NCI-H1436 treated with DMSO at 0.1 percent for 48 hours (cell line): Measurements from ENCODE around the gene FNDC10.
"Not testable (repeated sequence)": the region's sequence is repeated elsewhere in the genome, so short reads cannot be mapped to it uniquely, and the experiment has no call there.

Experiments
- DNase-seq: peaks from one replicate; lab custom pipeline; 2025; lab: John Stamatoyannopoulos, UW

Gene FNDC10

GRCh38 chr1:1567152-1567875, 32.6 kb downstream of the FNDC10 start:
- DNase-seq, result no peak

DNA sequence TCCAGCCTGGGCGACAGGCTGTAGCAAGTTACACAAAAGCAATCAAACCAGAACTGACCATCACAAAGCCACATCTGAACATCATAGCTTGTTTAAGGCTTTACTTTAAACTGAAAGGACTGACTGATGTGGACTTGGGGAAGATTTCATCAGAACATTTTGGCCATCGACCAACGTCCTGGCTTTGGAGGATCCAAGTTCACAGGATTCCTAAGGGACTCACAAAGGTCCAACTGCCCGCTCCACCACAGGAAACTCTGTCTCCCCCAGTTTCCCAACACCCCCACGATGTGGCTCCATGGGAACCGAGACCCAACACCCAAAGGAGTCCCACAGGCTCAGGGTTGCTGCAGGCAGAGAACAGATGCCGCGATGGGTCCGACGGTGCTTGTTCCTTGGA, 34.6 kb downstream of the FNDC10 start:
- DNase-seq, result no peak

DNA sequence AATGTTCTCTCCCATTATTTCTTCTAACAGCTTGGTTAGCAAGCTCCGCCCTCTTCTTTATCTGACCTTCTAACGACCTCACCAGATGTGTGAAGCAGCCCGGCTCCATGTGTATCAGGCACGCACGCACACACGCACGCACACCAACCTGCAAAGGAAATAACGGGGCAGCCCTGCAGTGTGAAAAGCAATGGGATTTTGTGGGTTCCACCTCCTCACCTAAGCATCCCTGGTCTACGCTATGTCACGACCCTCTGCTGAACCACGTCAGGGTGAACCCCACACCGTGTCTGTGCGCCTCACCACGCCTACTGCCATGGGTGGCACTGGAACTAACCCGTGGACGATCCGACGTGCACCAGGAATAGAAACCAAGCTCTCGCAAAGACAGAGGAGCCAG, 35.7 kb downstream of the FNDC10 start:
- no peak for DNase-seq

DNA sequence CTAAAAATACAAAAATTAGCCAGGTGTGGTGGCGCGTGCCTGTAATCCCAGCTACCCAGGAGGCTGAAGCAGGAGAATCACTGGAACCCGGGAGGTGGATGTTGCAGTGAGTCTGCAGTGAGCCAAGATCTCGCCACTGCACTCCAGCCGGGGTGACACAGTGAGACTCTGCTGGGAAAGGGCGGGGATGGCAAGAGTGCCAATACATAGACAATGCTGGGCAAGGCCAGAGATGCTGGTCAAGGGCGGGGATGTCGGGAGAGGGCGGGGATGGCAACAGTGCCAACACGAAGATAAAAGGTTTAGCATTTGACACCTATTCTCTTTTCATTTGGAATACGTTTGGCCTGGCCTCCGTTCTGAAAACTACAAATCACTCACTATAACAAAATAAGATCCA, 36.2 kb downstream of the FNDC10 start:
- no peak for DNase-seq

DNA sequence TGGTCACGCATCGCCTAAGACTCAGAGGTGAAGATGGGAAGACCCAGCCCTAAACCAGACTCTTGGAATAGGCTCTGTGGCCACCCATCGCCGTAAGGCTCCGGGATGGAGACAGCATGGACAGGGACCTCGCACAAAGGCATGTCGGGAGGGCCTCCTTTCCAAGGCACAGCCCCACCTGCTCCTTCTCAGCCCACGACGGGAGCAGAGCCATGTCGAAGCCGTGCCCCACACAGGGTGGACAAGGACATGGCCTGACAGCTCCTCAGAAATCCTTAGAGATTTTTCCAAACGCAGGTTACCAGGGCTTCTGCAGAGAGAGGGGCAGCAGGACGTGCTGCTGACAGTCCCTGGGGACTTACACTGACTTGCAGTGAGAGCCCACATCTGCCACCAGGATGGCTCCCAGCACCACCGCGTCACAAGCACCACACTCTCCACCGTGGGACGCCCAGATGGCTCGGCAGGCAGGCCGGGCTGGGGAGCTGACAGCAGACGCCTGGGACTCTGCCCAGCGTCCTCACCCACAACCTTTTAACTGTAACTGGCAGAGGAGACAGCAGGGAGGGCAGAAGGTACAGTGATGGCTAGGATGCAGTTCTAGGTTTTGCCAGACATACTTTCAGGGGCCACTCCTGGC, 37.3 kb downstream of the FNDC10 start:
- DNase-seq, result no peak

DNA sequence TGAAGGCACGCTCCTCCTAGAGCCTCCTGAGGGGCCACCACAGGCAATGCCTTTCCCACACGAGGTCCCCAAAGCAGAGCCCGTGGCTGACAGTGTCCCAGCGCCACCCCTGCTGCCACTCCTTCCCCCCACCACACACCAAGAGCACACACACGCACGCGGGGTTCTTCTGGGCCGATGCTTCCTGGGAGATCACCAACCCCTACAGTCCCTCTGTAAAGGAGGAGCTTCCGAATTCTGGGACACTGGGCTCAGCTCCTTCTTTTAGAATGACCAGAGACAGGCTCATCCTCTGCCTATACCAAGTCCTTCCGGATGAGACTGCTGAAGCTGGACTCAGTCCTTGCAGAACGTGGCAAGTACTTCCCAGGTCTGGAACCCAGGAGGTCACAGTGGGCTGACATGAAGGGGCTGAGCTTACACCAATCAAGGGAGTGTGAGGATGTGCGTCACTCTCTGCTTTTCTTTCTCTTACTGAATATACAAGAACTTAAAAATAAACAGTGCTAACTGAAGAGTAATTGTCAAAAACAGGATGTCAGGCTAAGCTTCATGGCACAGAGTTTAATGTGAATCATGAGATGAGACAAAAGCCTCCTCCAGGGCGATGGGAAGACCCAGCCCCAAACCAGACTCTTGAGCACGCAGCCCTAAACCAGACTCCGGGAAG, 38.0 kb downstream of the FNDC10 start:
- no peak for DNase-seq

- DNase-seq, result no peak
Measured at GRCh38 chr1:1560178-1560577, 39.8 kb downstream of the FNDC10 start.

- DNase-seq, result no peak
Measured at GRCh38 chr1:1559066-1559465, 40.9 kb downstream of the FNDC10 start.

DNA sequence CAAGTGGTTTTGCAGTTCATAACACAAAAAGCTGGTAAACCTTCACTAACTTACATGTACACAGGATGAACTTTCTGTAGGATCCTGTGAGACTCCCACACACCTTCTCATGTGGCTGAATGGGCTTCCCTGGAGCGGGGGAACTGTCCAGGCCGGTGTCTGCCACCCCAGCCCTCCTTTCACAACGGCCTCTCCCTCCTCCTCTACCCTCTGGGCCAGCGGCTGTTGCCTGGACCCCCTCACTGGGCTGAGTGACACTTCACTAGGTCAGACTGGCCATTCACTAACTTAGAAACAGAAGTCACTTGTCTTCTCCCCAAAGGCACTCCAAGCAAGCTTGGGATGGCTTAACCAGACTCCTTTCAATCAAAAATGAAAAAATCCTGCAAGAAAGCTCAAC, 41.3 kb downstream of the FNDC10 start:
- DNase-seq, result no peak

DNA sequence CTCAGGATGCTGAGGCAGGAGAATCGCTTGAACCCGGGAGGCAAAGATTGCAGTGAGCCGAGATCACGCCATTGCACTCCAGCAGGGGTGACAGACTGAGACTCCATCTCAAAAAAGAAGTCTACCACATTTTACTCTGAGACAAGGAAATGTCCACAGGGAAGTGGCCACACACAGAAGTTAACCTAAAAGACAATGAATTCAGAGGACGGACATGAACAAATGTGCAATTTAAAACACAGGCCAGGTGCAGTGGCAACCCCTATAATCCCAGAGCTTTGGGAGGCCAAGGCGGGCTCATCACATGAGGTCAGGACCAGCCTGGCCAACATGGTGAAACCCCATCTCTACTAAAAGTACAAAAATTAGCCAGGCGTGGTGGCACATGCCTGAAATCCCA, 42.2 kb downstream of the FNDC10 start:
- not testable (repeated sequence) for DNase-seq

GRCh38 chr1:1556961-1557360, 43.0 kb downstream of the FNDC10 start:
- DNase-seq, result not testable (repeated sequence)

GRCh38 chr1:1556505-1556904, 43.4 kb downstream of the FNDC10 start:
- DNase-seq, result no peak

DNA sequence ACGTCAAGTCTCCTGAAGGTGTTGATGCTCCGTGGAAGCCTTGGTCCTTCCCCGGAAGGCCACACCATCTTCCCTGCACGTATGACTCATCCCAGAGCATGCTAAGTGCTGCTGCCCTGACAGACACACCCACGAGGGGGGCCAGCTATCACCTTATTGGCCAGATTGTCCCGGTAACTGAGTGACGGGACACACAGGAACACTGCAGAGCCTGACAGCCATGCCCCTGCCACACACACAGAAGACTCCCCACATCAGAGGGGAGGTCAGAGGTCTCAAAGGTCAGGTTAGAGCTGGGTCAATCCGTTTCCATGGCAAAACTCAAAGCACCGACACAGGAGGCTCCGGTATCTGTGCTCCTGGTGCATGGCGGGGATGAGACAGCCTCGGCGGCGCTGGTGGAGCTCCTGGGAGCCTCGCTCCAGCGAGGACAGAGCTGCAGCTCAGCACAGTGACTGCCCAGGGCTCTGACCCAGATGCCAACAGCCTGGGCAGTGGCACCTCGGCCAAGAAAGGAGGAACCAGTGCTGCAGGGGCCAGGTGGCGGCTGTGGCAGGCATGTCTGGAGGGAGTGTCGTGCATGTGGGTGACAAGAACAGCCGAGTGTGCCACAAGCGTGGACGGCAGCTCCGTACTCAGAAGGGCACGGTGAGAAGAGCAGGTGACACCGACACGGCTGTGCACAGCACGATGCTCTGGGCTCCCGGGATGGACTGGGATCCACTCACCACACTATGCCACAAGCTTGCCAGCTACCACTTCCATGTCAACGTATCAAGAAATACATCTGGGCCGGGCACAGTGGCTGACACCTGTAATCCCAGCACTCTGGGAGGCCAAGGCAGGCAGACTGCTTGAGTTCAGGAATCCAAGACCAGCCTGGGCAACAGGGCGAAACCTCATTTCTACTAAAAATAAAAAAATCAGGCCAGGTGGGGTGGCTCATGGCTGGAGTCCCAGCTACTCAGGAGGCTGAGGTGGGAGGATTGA, 44.7 kb downstream of the FNDC10 start:
- DNase-seq, result no peak

GRCh38 chr1:1554550-1554925, 45.4 kb downstream of the FNDC10 start:
- no peak for DNase-seq

- DNase-seq, result no peak
Measured at GRCh38 chr1:1553821-1554494, 46.0 kb downstream of the FNDC10 start.

DNA sequence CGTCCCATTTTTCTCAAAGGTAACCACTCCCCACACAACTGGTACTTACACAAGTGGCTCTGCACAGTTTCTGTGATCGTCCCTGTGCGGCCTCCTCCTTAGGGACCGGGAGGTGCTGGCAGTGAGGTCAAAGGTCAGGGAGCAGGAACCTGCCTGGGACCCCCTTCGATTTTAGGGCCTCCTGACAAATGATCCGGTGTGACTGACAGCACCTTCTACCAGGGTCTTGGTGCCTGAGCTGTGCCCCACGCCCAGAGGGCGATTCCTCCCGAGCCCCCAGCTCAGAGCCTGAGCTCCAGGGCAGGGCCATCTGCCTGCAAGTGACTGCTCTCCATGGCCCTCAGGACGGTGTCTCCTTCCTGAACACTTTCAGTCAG, 47.7 kb downstream of the FNDC10 start:
- DNase-seq, result no peak

DNA sequence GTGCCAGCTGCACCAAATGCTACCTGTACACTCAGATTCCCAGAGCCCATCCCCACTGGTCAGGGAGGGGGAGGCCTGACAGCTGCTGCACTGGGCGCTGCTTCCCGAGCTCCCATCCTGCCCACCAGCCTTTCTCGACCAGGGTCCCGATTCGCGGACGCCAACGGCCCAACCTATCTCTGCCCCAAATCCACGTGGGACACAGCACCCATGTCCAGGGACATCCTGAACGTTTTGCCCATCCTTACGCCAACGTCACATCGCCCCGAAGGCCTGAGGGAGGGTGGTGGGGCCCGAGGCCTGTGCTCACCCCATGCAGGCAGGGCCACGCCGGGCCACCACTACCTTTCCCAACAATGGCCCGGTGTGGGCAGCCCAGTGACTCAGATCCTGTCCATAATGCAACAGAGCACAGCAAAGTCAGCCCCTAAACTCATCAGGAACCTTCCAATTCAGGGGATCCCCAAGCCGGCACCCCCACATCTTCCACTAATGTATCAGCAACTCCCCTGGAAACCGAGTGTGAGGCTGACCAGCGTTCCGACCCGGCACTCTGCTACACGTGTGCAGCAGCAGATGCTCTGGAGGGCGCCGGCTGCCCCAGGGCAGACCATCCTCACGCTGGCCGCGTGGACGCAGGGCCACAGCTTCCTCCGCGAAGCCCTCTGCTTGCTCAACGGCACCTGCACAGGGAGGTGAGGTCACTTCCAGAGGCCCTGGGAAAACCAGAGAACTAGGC, 48.2 kb downstream of the FNDC10 start:
- no peak for DNase-seq

DNA sequence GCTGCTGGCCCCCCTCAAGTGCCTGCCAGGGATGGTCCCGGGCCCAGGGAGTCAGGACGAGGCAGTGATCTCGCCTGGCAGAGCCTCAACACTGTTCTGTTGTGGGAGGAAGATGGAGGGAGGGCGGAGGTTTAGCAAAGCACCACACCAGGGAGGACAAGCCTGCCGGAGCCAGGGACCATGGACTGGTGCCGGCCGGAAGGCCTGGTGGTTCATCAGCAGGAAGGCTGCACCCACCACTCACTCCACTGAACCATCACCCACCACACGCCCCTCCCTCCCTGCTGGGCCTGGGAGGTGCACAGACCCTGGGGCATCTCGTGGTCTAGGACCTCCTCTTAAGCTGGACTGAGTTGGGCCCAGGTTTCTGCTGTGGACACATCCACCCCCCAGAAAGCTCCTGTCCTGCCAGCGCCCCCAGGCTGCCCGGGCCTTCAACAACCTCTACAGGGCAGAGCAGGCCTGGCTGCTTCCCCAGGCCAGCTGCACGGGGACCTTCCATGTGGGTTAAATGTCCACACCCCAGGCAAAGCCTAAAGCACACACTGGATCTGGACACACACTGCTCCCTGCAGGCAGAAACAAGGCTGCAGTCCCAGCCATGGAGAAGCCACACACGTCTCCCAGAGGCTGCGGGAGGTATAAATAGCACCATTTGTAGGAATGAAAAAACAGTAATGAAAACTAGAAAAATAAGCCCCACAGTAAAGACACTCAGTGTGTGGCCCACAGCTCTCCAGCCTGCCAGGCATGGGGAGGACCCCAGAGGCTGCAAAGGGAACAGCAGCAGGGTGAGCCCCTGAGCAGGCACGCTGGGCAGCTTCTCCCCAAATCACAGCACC, 49.1 kb downstream of the FNDC10 start:
- DNase-seq, result no peak

GRCh38 chr1:1550087-1550486, 49.8 kb downstream of the FNDC10 start:
- DNase-seq, result no peak

- no peak for DNase-seq
Measured at GRCh38 chr1:1548591-1548990, 51.3 kb downstream of the FNDC10 start.
